Type B pancreatic cell (in vitro differentiated cells): ENCODE data around the gene PTPRM. TPM values are rescaled to one million over a fixed set of nuclear protein-coding genes. Genes with fewer than 3 reads are reported as not detected.

ENCODE experiments used
- DNase-seq: peaks from one replicate; pipeline ENCODE4 v3.0.0; 2021; ENCODE audit warnings: mixed read lengths; ENCODE audit not compliant: unreplicated experiment; ENCODE audit errors: extremely low spot score
- H3K27ac Mint-ChIP-seq: 2 replicates; pipeline ENCODE4 v1.8.0; 2021; ENCODE audit warnings: mild to moderate bottlenecking, mixed read lengths
- H3K27me3 Mint-ChIP-seq: 2 replicates; pipeline ENCODE4 v1.8.0; 2021; ENCODE audit warnings: mixed read lengths
- H3K36me3 Mint-ChIP-seq: 2 replicates; pipeline ENCODE4 v1.8.0; 2021; ENCODE audit warnings: mixed read lengths
- H3K4me1 Mint-ChIP-seq: one replicate; pipeline ENCODE4 v1.8.0; 2021; ENCODE audit warnings: mixed read lengths; ENCODE audit not compliant: unreplicated experiment
- H3K4me3 Mint-ChIP-seq: 2 replicates; pipeline ENCODE4 v1.8.0; 2021; ENCODE audit warnings: mild to moderate bottlenecking, mixed read lengths
- H3K9me3 Mint-ChIP-seq: 2 replicates; pipeline ENCODE4 v1.8.0; 2021; ENCODE audit warnings: mixed read lengths
- total RNA-seq: library from RNA; stranded (reverse); gene quantifications from 2 replicates; pipeline ENCODE4 v1.2.1, GENCODE V29; 2021; ENCODE audit warnings: low replicate concordance
- TF ChIP-seq, protein P1 (sequence below): fragments of 200-600 bp; sonication (generic); conservative IDR thresholded peaks from 2 replicates; pipeline ENCODE4 v1.5.0; 2021; ENCODE audit warnings: antibody characterized with exemption, mild to moderate bottlenecking

The PTPRM gene
- total RNA-seq, 1 donor from 2014 or later, result 18.6 TPM

GRCh38 chr18:7584646-7585275 lies 17.6 kb downstream of the PTPRM start:
- Mint-ChIP-seq H3K27ac (no peak overlapping the region), H3K36me3 (no peaks in the 10 kb centered on the region), H3K9me3 (no peaks in the 10 kb centered on the region), H3K27me3 (peaks cover 4% of the 10 kb centered on the region), H3K4me1 (peaks cover 10% of the 10 kb centered on the region), H3K4me3 (no peak overlapping the region)
- no peak for DNase-seq
- TF ChIP-seq, protein P1, sequence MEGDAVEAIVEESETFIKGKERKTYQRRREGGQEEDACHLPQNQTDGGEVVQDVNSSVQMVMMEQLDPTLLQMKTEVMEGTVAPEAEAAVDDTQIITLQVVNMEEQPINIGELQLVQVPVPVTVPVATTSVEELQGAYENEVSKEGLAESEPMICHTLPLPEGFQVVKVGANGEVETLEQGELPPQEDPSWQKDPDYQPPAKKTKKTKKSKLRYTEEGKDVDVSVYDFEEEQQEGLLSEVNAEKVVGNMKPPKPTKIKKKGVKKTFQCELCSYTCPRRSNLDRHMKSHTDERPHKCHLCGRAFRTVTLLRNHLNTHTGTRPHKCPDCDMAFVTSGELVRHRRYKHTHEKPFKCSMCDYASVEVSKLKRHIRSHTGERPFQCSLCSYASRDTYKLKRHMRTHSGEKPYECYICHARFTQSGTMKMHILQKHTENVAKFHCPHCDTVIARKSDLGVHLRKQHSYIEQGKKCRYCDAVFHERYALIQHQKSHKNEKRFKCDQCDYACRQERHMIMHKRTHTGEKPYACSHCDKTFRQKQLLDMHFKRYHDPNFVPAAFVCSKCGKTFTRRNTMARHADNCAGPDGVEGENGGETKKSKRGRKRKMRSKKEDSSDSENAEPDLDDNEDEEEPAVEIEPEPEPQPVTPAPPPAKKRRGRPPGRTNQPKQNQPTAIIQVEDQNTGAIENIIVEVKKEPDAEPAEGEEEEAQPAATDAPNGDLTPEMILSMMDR, result no peak

DNA sequence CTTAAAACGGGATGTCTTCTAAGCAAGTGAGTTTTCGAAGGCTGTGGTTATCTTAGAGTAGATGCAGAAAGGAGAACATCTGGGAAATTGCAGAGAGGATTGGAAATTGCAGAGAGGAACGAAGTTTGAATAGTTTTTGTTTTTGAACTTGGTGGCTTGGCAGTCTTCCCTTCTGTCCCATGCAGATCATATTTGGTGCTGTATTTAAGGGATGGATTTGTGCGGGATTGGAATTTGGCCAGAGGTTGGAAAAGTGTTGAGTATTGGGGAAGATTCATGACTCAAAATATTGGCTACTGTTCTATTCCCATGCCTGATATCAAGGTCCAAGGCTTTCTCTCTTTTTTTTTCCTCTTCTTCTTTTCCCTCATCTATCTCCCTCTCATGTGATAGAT lies 18.2 kb downstream of the PTPRM start:
- H3K4me3 Mint-ChIP-seq, result no peak overlapping the region
- peaks cover 6% of the 10 kb centered on the region for H3K27me3 Mint-ChIP-seq
- no peaks in the 10 kb centered on the region for H3K36me3 Mint-ChIP-seq
- peaks cover 10% of the 10 kb centered on the region for H3K4me1 Mint-ChIP-seq
- TF ChIP-seq, protein P1, result no peak
- no peaks in the 10 kb centered on the region for H3K9me3 Mint-ChIP-seq
- no peak for DNase-seq
- H3K27ac Mint-ChIP-seq, result no peak overlapping the region

GRCh38 chr18:7586379-7586778 lies 19.3 kb downstream of the PTPRM start:
- Mint-ChIP-seq H3K4me1 (peaks cover 10% of the 10 kb centered on the region), H3K27ac (no peak overlapping the region), H3K36me3 (no peaks in the 10 kb centered on the region), H3K4me3 (no peak overlapping the region), H3K9me3 (no peaks in the 10 kb centered on the region), H3K27me3 (peaks cover 7% of the 10 kb centered on the region)
- no peak for DNase-seq
- TF ChIP-seq, protein P1, result no peak

DNA sequence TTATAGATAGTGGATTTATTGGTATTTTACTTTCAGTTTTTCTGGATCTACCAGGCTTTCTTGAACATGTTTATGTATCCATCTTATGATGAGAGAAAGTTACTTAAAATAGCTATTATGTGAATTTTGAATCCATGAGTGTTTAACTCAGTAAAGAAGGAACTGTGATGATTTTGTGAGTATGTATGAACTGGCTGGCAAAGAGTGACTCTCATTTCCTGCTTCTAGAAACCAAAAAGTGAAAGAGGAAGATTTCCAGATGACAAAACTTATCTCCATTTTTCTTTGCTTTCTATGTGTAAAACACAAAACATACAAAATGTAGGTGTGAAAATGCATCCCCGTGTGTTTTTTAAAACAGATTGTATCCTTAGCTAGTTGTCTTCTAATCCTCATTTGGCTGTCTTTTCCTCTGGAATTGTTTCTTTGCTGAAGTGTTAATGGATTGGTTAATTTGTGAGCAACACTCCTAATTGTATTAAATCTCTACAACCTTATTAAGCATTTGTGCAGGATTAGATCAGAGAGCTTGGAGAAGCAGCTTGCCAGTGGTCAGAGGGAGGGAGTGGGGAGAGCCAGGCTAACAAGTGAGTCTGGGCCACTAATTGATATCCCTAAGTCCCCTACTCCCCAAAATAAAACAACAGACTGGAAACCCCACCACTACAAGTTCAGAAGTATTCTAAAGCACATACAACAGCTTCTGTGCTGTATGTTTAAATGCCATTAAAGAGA lies 23.9 kb downstream of the PTPRM start:
- TF ChIP-seq, protein P1, result no peak
- no peak overlapping the region for H3K27ac Mint-ChIP-seq
- peaks cover 16% of the 10 kb centered on the region for H3K27me3 Mint-ChIP-seq

DNA sequence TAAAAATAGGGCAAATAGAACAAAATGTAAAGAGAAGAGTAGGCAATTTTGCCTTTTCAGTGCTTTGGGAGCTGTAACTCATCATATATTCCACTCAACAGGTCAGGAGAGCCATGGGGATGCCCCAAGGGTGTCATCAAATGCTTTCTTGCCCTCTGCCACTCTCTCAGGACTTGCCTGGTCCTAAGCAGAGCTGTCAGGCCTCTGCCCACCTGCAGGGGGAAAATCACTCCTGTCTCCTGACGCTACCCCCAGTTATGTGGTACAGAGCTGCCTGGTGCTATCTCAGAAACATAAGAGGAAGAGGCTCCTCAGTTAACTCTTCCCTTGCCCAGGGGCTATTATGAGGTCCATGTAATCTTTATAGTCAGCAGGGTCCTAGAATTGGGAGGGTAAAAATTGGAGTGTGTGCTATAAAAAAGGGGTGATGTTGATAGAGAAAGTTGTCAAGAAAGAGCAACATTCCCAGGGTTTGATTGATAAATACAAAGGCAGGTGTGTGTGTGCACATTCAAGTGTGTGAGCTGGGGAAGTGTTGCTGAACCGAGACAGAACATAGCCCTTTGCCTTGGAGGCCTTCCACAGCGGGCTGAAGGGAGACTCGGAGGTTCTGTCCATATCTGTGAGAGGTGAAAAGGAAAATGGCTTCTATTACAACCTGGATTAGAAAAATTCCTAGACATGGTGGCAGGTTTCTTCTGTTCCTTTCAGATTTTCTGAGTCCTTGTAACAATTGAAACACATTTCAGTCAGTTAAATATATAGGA lies 25.4 kb downstream of the PTPRM start:
- Mint-ChIP-seq H3K27ac (no peak overlapping the region), H3K36me3 (no peaks in the 10 kb centered on the region), H3K9me3 (no peaks in the 10 kb centered on the region), H3K4me1 (peaks cover 14% of the 10 kb centered on the region), H3K4me3 (no peak overlapping the region), H3K27me3 (peaks cover 16% of the 10 kb centered on the region)
- TF ChIP-seq, protein P1, result peak; percentile 53
- no peak for DNase-seq

More for the DNA sequence above, 23.9 kb downstream of the PTPRM start:
- Mint-ChIP-seq H3K4me1 (peaks cover 14% of the 10 kb centered on the region), H3K9me3 (no peaks in the 10 kb centered on the region), H3K4me3 (no peak overlapping the region), H3K36me3 (no peaks in the 10 kb centered on the region)
- DNase-seq, result no peak
